Measurements from ENCODE around the gene STPG1.

STPG1 gene

GRCh38 chr1:24441480-24441879 lies 27.9 kb upstream of the STPG1 start:
- Histone ChIP-seq H3K27ac (replicated peaks) (no peak overlapping the region), H3K4me3 (replicated peaks; ENCODE audit: insufficient read depth, low read length) (no peak overlapping the region), H3K27me3 (ENCODE audit: insufficient read depth, poor library complexity, severe bottlenecking) (no peaks in the 10 kb centered on the region)
- no peak for TF ChIP-seq POLR2AphosphoS5 (IDR thresholded peaks at IDR 0.05; ENCODE audit: low read depth)
- no peak for DNase-seq (ENCODE audit: low read depth in 1 of 2, low spot score in 1 of 2)

- TF ChIP-seq POLR2AphosphoS5 (IDR thresholded peaks at IDR 0.05; ENCODE audit: low read depth) (no peak), REST (IDR thresholded peaks at IDR 0.05; ENCODE audit: insufficient replicate concordance, low read depth) (no peak), GABPA (IDR thresholded peaks at IDR 0.05; ENCODE audit: low read depth) (no peak), SPI1 (IDR thresholded peaks at IDR 0.05; ENCODE audit: borderline replicate concordance, low read depth) (no peak)
- TF ChIP-seq, protein P1, sequence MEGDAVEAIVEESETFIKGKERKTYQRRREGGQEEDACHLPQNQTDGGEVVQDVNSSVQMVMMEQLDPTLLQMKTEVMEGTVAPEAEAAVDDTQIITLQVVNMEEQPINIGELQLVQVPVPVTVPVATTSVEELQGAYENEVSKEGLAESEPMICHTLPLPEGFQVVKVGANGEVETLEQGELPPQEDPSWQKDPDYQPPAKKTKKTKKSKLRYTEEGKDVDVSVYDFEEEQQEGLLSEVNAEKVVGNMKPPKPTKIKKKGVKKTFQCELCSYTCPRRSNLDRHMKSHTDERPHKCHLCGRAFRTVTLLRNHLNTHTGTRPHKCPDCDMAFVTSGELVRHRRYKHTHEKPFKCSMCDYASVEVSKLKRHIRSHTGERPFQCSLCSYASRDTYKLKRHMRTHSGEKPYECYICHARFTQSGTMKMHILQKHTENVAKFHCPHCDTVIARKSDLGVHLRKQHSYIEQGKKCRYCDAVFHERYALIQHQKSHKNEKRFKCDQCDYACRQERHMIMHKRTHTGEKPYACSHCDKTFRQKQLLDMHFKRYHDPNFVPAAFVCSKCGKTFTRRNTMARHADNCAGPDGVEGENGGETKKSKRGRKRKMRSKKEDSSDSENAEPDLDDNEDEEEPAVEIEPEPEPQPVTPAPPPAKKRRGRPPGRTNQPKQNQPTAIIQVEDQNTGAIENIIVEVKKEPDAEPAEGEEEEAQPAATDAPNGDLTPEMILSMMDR (IDR thresholded peaks at IDR 0.05; ENCODE audit: insufficient read depth, low read length), result no peak
- DNase-seq (ENCODE audit: low read depth in 1 of 2, low spot score in 1 of 2), result no peak
- Histone ChIP-seq H3K4me3 (replicated peaks; ENCODE audit: insufficient read depth, low read length) (no peak overlapping the region), H3K27me3 (ENCODE audit: insufficient read depth, poor library complexity, severe bottlenecking) (no peaks in the 10 kb centered on the region), H3K27ac (replicated peaks) (no peak overlapping the region)
Observed at GRCh38 chr1:24440436-24440835, 26.9 kb upstream of the STPG1 start.

- TF ChIP-seq, protein P1 (IDR thresholded peaks at IDR 0.05; ENCODE audit: insufficient read depth, low read length), result no peak
- H3K4me3 ChIP-seq (replicated peaks; ENCODE audit: insufficient read depth, low read length), result no peak overlapping the region
- H3K27me3 ChIP-seq (ENCODE audit: insufficient read depth, poor library complexity, severe bottlenecking), result no peaks in the 10 kb centered on the region
- no peak overlapping the region for H3K27ac ChIP-seq (replicated peaks)
- DNase-seq (ENCODE audit: low read depth in 1 of 2, low spot score in 1 of 2), result no peak
Observed at GRCh38 chr1:24438423-24438901, 24.9 kb upstream of the STPG1 start.

GRCh38 chr1:24437631-24438396 lies 24.2 kb upstream of the STPG1 start:
- no peak for DNase-seq (ENCODE audit: low read depth in 1 of 2, low spot score in 1 of 2)

More at GRCh38 chr1:24437631-24438396, 24.2 kb upstream of the STPG1 start:
- Histone ChIP-seq H3K4me3 (replicated peaks; ENCODE audit: insufficient read depth, low read length) (no peak overlapping the region), H3K27ac (replicated peaks) (no peak overlapping the region), H3K27me3 (ENCODE audit: insufficient read depth, poor library complexity, severe bottlenecking) (no peaks in the 10 kb centered on the region)
- no peak for TF ChIP-seq REST (IDR thresholded peaks at IDR 0.05; ENCODE audit: insufficient replicate concordance, low read depth)
- TF ChIP-seq, protein P1 (IDR thresholded peaks at IDR 0.05; ENCODE audit: insufficient read depth, low read length), result no peak
- TF ChIP-seq SPI1 (IDR thresholded peaks at IDR 0.05; ENCODE audit: borderline replicate concordance, low read depth), result no peak
- no peak for TF ChIP-seq GABPA (IDR thresholded peaks at IDR 0.05; ENCODE audit: low read depth)
- no peak for TF ChIP-seq POLR2AphosphoS5 (IDR thresholded peaks at IDR 0.05; ENCODE audit: low read depth)
